Smooth muscle cell (in vitro differentiated cells): ENCODE measurements around the gene MTUS2. TPM values are rescaled to one million over a fixed set of nuclear protein-coding genes. Genes with fewer than 3 reads are reported as not detected.

ENCODE experiments used
- DNase-seq: peaks from one replicate; lab custom pipeline; 2025; ENCODE audit not compliant: unreplicated experiment; lab: John Stamatoyannopoulos, UW
- H2AFZ ChIP-seq: fragments of 200-600 bp; sonication (generic); 2 replicates; pipeline ENCODE4 v1.6.0; 2016; ENCODE audit warnings: antibody characterized with exemption, low read depth, mild to moderate bottlenecking
- H3F3A ChIP-seq: fragments of 200-600 bp; sonication (generic); 2 replicates; pipeline ENCODE4 v1.6.0; 2017; ENCODE audit warnings: antibody characterized with exemption, low read depth
- H3K27ac ChIP-seq: fragments of 200-600 bp; sonication (generic); 2 replicates; pipeline ENCODE4 v1.5.1; 2016; ENCODE audit warnings: low read depth, mild to moderate bottlenecking
- H3K27me3 ChIP-seq: fragments of 200-600 bp; sonication (generic); 2 replicates; pipeline ENCODE4 v1.6.1; 2016; ENCODE audit warnings: low read depth, mild to moderate bottlenecking
- H3K36me3 ChIP-seq: fragments of 200-600 bp; sonication (generic); 2 replicates; pipeline ENCODE4 v1.5.1; 2016; ENCODE audit warnings: low read depth
- H3K4me1 ChIP-seq: fragments of 200-600 bp; sonication (generic); 2 replicates; pipeline ENCODE4 v1.5.1; 2016; ENCODE audit warnings: low read depth
- H3K4me2 ChIP-seq: fragments of 200-600 bp; sonication (generic); 2 replicates; pipeline ENCODE4 v1.6.0; 2016; ENCODE audit warnings: mild to moderate bottlenecking
- H3K4me3 ChIP-seq: fragments of 200-600 bp; sonication (generic); 2 replicates; pipeline ENCODE4 v1.5.1; 2016; ENCODE audit warnings: mild to moderate bottlenecking
- H3K79me2 ChIP-seq: fragments of 200-600 bp; sonication (generic); 2 replicates; pipeline ENCODE4 v1.6.0; 2016; ENCODE audit warnings: low read depth, mild to moderate bottlenecking
- H3K9ac ChIP-seq: fragments of 200-600 bp; sonication (generic); 2 replicates; pipeline ENCODE4 v1.6.0; 2016; ENCODE audit warnings: low read depth
- H3K9me3 ChIP-seq: fragments of 200-600 bp; sonication (generic); replicated peaks from 2 replicates; pipeline ENCODE4 v1.5.1; 2016; ENCODE audit warnings: low read depth
- H4K20me1 ChIP-seq: fragments of 200-600 bp; sonication (generic); 2 replicates; pipeline ENCODE4 v1.6.0; 2016; ENCODE audit warnings: low read depth
- CTCF ChIP-seq: fragments of 200-600 bp; sonication (generic); IDR thresholded peaks from 2 replicates; pipeline ENCODE4 v1.5.1; 2017; ENCODE audit warnings: borderline replicate concordance, mild to moderate bottlenecking, antibody characterized with exemption; ENCODE audit not compliant: insufficient read depth, poor library complexity, severe bottlenecking
- WGBS: methylation state at CpG from one replicate; pipeline ENCODE4 v1.1.7; 2016; ENCODE audit warnings: low lambda C conversion rate; 5-methylcytosine and 5-hydroxymethylcytosine counted together
- polyA plus RNA-seq: library from polyadenylated mRNA; unstranded; fragments of >200 nt; fragmentation: Nextera tagmentation; extraction: Ambion mirVana; gene quantifications from 2 replicates; pipeline ENCODE4 v1.2.1, GENCODE V29; 2016
- total RNA-seq: library from RNA; depleted of rRNA; stranded (reverse); fragments of >200 nt; gene quantifications from 2 replicates; pipeline ENCODE4 v1.2.3, GENCODE V29; 2014

The MTUS2 gene
- total and polyA plus RNA-seq, 2 experiments from 2014 or later, result 0.06 to 0.63 TPM

- Histone ChIP-seq H4K20me1 (peaks cover 5% of the 10 kb centered on the region), H3K9me3 (no peaks in the 10 kb centered on the region), H3K27ac (no peak overlapping the region), H3K9ac (no peak overlapping the region), H3K79me2 (no peaks in the 10 kb centered on the region), H2AFZ (no peak overlapping the region), H3F3A (peaks cover 3% of the 10 kb centered on the region), H3K4me3 (no peak overlapping the region), H3K4me2 (no peak overlapping the region), H3K27me3 (no peaks in the 10 kb centered on the region), H3K36me3 (peaks cover 8% of the 10 kb centered on the region), H3K4me1 (no peaks in the 10 kb centered on the region)
- DNase-seq, result no peak
- WGBS, result 94% methylated on average over 5 of the region's 5 CpGs
- TF ChIP-seq CTCF, result no peak
Measured at GRCh38 chr13:29527916-29528315, 707.8 kb downstream of the MTUS2 start.

- no peak overlapping the region for H3K4me2 ChIP-seq
- H3K4me1 ChIP-seq, result no peaks in the 10 kb centered on the region
- no peak for TF ChIP-seq CTCF
- no peak for DNase-seq
- H3K4me3 ChIP-seq, result no peak overlapping the region
- WGBS, result 97% methylated on average over 5 of the region's 5 CpGs
- no peaks in the 10 kb centered on the region for H3K27me3 ChIP-seq
- H3K9ac ChIP-seq, result no peak overlapping the region
- peaks cover 5% of the 10 kb centered on the region for H4K20me1 ChIP-seq
- no peak overlapping the region for H3K27ac ChIP-seq
- peaks cover 3% of the 10 kb centered on the region for H3F3A ChIP-seq
- no peaks in the 10 kb centered on the region for H3K79me2 ChIP-seq
- H3K36me3 ChIP-seq, result peaks cover 8% of the 10 kb centered on the region
- no peak overlapping the region for H2AFZ ChIP-seq
- no peaks in the 10 kb centered on the region for H3K9me3 ChIP-seq
Measured at GRCh38 chr13:29529754-29530153, 709.6 kb downstream of the MTUS2 start.

- H3K79me2 ChIP-seq, result no peaks in the 10 kb centered on the region
Measured at GRCh38 chr13:29530901-29531300, 710.8 kb downstream of the MTUS2 start.

More at GRCh38 chr13:29530901-29531300, 710.8 kb downstream of the MTUS2 start:
- no peaks in the 10 kb centered on the region for H4K20me1 ChIP-seq
- no peaks in the 10 kb centered on the region for H3K9me3 ChIP-seq
- TF ChIP-seq CTCF, result no peak
- H2AFZ ChIP-seq, result no peak overlapping the region
- H3K4me1 ChIP-seq, result no peaks in the 10 kb centered on the region
- WGBS, result 95% methylated on average over 5 of the region's 5 CpGs
- DNase-seq, result no peak
- H3F3A ChIP-seq, result peaks cover 3% of the 10 kb centered on the region
- H3K4me3 ChIP-seq, result no peak overlapping the region
- peaks cover 8% of the 10 kb centered on the region for H3K36me3 ChIP-seq
- no peaks in the 10 kb centered on the region for H3K27me3 ChIP-seq
- peak overlapping the region; percentile 94 for H3K27ac ChIP-seq
- H3K4me2 ChIP-seq, result no peak overlapping the region
- H3K9ac ChIP-seq, result no peak overlapping the region
